ENCODE measurements around the gene HKDC1.

HKDC1 gene

DNA sequence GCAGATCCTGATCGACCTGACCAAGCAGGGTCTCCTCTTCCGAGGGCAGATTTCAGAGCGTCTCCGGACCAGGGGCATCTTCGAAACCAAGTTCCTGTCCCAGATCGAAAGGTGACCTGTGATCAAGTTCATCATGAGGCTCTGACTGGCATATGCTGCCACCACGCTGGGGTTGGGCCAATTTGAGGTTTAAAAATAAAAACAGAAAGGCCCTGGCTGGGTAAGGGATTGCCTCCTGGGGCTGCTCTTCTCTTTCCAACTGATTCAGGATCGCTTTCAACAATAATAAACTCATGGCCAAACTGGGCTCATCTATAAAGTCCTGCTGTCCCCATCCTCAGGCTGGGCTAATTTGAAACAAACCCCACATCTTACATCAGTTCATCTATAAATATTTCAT, 41.1 kb downstream of the HKDC1 start:
- Histone ChIP-seq H4K20me1 (ENCODE audit: low read depth, low read length) (no peaks in the 10 kb centered on the region), H3K27ac (ENCODE audit: low read depth, low read length) (no peak overlapping the region), H3F3A (ENCODE audit: insufficient read depth) (no peaks in the 10 kb centered on the region), H2AFZ (ENCODE audit: low read depth, low read length, severe bottlenecking) (no peak overlapping the region), H3K9me3 (ENCODE audit: insufficient read depth, low read length) (no peaks in the 10 kb centered on the region), H3K36me3 (ENCODE audit: low read length) (no peaks in the 10 kb centered on the region), H3K79me2 (ENCODE audit: insufficient read depth, low read length) (no peaks in the 10 kb centered on the region), H3K9ac (ENCODE audit: low read length) (no peak overlapping the region), H3K27me3 (ENCODE audit: low read length) (no peaks in the 10 kb centered on the region), H3K4me2 (ENCODE audit: low read depth, low read length, poor library complexity, severe bottlenecking) (no peak overlapping the region), H3K9me2 (replicated peaks; ENCODE audit: insufficient read depth, low read length) (no peaks in the 10 kb centered on the region), H3K4me3 (ENCODE audit: insufficient read depth, low read length, poor library complexity, severe bottlenecking) (no peak overlapping the region)
- TF ChIP-seq, protein P1, sequence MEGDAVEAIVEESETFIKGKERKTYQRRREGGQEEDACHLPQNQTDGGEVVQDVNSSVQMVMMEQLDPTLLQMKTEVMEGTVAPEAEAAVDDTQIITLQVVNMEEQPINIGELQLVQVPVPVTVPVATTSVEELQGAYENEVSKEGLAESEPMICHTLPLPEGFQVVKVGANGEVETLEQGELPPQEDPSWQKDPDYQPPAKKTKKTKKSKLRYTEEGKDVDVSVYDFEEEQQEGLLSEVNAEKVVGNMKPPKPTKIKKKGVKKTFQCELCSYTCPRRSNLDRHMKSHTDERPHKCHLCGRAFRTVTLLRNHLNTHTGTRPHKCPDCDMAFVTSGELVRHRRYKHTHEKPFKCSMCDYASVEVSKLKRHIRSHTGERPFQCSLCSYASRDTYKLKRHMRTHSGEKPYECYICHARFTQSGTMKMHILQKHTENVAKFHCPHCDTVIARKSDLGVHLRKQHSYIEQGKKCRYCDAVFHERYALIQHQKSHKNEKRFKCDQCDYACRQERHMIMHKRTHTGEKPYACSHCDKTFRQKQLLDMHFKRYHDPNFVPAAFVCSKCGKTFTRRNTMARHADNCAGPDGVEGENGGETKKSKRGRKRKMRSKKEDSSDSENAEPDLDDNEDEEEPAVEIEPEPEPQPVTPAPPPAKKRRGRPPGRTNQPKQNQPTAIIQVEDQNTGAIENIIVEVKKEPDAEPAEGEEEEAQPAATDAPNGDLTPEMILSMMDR (IDR thresholded peaks at IDR 0.05; ENCODE audit: insufficient read depth, low read length, poor library complexity, severe bottlenecking): no peak
- no peak for TF ChIP-seq EZH2phosphoT487 (conservative IDR thresholded peaks at IDR 0.05; ENCODE audit: low read length)

- no peak for TF ChIP-seq EZH2phosphoT487 (conservative IDR thresholded peaks at IDR 0.05; ENCODE audit: low read length)
- TF ChIP-seq, protein P1 (IDR thresholded peaks at IDR 0.05; ENCODE audit: insufficient read depth, low read length, poor library complexity, severe bottlenecking): no peak
Measured at GRCh38 chr10:69262292-69262751, 42.2 kb downstream of the HKDC1 start.

GRCh38 chr10:69265521-69265920, 45.4 kb downstream of the HKDC1 start:
- H3K36me3 ChIP-seq (ENCODE audit: low read length): no peaks in the 10 kb centered on the region
- no peaks in the 10 kb centered on the region for H3K9me3 ChIP-seq (ENCODE audit: insufficient read depth, low read length)
- no peak overlapping the region for H3K4me2 ChIP-seq (ENCODE audit: low read depth, low read length, poor library complexity, severe bottlenecking)
- H4K20me1 ChIP-seq (ENCODE audit: low read depth, low read length): no peaks in the 10 kb centered on the region
- no peaks in the 10 kb centered on the region for H3F3A ChIP-seq (ENCODE audit: insufficient read depth)
- H3K27ac ChIP-seq (ENCODE audit: low read depth, low read length): no peak overlapping the region
- H2AFZ ChIP-seq (ENCODE audit: low read depth, low read length, severe bottlenecking): no peak overlapping the region
- H3K79me2 ChIP-seq (ENCODE audit: insufficient read depth, low read length): no peaks in the 10 kb centered on the region
- H3K27me3 ChIP-seq (ENCODE audit: low read length): no peaks in the 10 kb centered on the region
- no peak overlapping the region for H3K9ac ChIP-seq (ENCODE audit: low read length)
- H3K4me3 ChIP-seq (ENCODE audit: insufficient read depth, low read length, poor library complexity, severe bottlenecking): no peak overlapping the region
- TF ChIP-seq, protein P1 (IDR thresholded peaks at IDR 0.05; ENCODE audit: insufficient read depth, low read length, poor library complexity, severe bottlenecking): no peak
- TF ChIP-seq EZH2phosphoT487 (conservative IDR thresholded peaks at IDR 0.05; ENCODE audit: low read length): no peak
- no peaks in the 10 kb centered on the region for H3K9me2 ChIP-seq (replicated peaks; ENCODE audit: insufficient read depth, low read length)

More at GRCh38 chr10:69262292-69262751, 42.2 kb downstream of the HKDC1 start:
- Histone ChIP-seq H3K27ac (ENCODE audit: low read depth, low read length) (no peak overlapping the region), H3K9ac (ENCODE audit: low read length) (no peak overlapping the region), H3K9me2 (replicated peaks; ENCODE audit: insufficient read depth, low read length) (no peaks in the 10 kb centered on the region), H3K79me2 (ENCODE audit: insufficient read depth, low read length) (no peaks in the 10 kb centered on the region), H2AFZ (ENCODE audit: low read depth, low read length, severe bottlenecking) (no peak overlapping the region), H3K27me3 (ENCODE audit: low read length) (no peaks in the 10 kb centered on the region), H3K4me3 (ENCODE audit: insufficient read depth, low read length, poor library complexity, severe bottlenecking) (no peak overlapping the region), H3K4me2 (ENCODE audit: low read depth, low read length, poor library complexity, severe bottlenecking) (no peak overlapping the region), H3F3A (ENCODE audit: insufficient read depth) (no peaks in the 10 kb centered on the region), H3K9me3 (ENCODE audit: insufficient read depth, low read length) (no peaks in the 10 kb centered on the region), H3K36me3 (ENCODE audit: low read length) (no peaks in the 10 kb centered on the region), H4K20me1 (ENCODE audit: low read depth, low read length) (no peaks in the 10 kb centered on the region)
